KMS-11 (cell line): ENCODE data around the gene LYZL1.

ENCODE experiments used
- H2AFZ ChIP-seq: fragments of 200-600 bp; sonication (generic); 2 replicates; pipeline ENCODE4 v1.6.1; 2016; ENCODE audit warnings: antibody characterized with exemption, mixed run types, low read depth
- H3K27ac ChIP-seq: fragments of 200-600 bp; sonication (generic); 2 replicates; pipeline ENCODE4 v1.6.1; 2016; ENCODE audit warnings: mild to moderate bottlenecking, mixed run types
- H3K27me3 ChIP-seq: fragments of 200-600 bp; sonication (generic); 2 replicates; pipeline ENCODE4 v1.6.1; 2017; ENCODE audit warnings: mild to moderate bottlenecking, low read depth, mixed run types, moderate library complexity; ENCODE audit not compliant: insufficient read depth
- H3K36me3 ChIP-seq: fragments of 200-600 bp; sonication (generic); 2 replicates; pipeline ENCODE4 v1.6.1; 2017; ENCODE audit warnings: mild to moderate bottlenecking, mixed run types; ENCODE audit not compliant: insufficient read depth
- H3K4me1 ChIP-seq: fragments of 200-600 bp; sonication (generic); 2 replicates; pipeline ENCODE4 v1.6.1; 2016; ENCODE audit warnings: mild to moderate bottlenecking, low read depth, mixed run types; ENCODE audit not compliant: poor library complexity, severe bottlenecking
- H3K4me2 ChIP-seq: fragments of 200-600 bp; sonication (generic); 2 replicates; pipeline ENCODE4 v1.7.0; 2016; ENCODE audit warnings: mild to moderate bottlenecking, mixed run types
- H3K4me3 ChIP-seq: fragments of 200-600 bp; sonication (generic); IDR thresholded peaks from 2 replicates; pipeline ENCODE4 v1.6.1; 2017; ENCODE audit warnings: low read depth, low read length, mixed read lengths; ENCODE audit not compliant: insufficient read depth
- H3K79me2 ChIP-seq: fragments of 200-600 bp; sonication (generic); 2 replicates; pipeline ENCODE4 v1.6.1; 2016; ENCODE audit warnings: low read depth, mixed run types; ENCODE audit not compliant: insufficient read depth
- H3K9ac ChIP-seq: fragments of 200-600 bp; sonication (generic); 2 replicates; pipeline ENCODE4 v1.6.1; 2016; ENCODE audit warnings: mild to moderate bottlenecking, mixed run types
- H4K20me1 ChIP-seq: fragments of 200-600 bp; sonication (generic); 2 replicates; pipeline ENCODE4 v1.6.1; 2016; ENCODE audit warnings: mild to moderate bottlenecking, mixed run types; ENCODE audit not compliant: insufficient read depth
- CTCF ChIP-seq: fragments of 200-600 bp; sonication (generic); conservative IDR thresholded peaks from 2 replicates; pipeline ENCODE4 v1.6.1; 2017; ENCODE audit warnings: low read depth, mild to moderate bottlenecking, antibody characterized with exemption, low read length, moderate library complexity, mixed read lengths

LYZL1 gene

GRCh38 chr10:29253690-29254029 lies 35.2 kb upstream of the LYZL1 start:
- H3K4me3 ChIP-seq, result no peak overlapping the region

GRCh38 chr10:29254123-29255046 lies 34.5 kb upstream of the LYZL1 start:
- Histone ChIP-seq H3K27ac (no peak overlapping the region), H3K79me2 (no peaks in the 10 kb centered on the region), H3K27me3 (no peaks in the 10 kb centered on the region), H3K4me1 (no peaks in the 10 kb centered on the region), H3K36me3 (no peaks in the 10 kb centered on the region), H3K9ac (no peak overlapping the region), H3K4me2 (no peak overlapping the region), H3K4me3 (no peak overlapping the region), H2AFZ (no peak overlapping the region), H4K20me1 (no peaks in the 10 kb centered on the region)
- no peak for TF ChIP-seq CTCF

More at GRCh38 chr10:29253690-29254029, 35.2 kb upstream of the LYZL1 start:
- H3K27ac ChIP-seq, result no peak overlapping the region
- H3K4me1 ChIP-seq, result no peaks in the 10 kb centered on the region
- no peaks in the 10 kb centered on the region for H3K79me2 ChIP-seq
- TF ChIP-seq CTCF, result no peak
- no peaks in the 10 kb centered on the region for H3K36me3 ChIP-seq
- H2AFZ ChIP-seq, result no peak overlapping the region
- H3K27me3 ChIP-seq, result no peaks in the 10 kb centered on the region
- H4K20me1 ChIP-seq, result no peaks in the 10 kb centered on the region
- no peak overlapping the region for H3K9ac ChIP-seq
- no peak overlapping the region for H3K4me2 ChIP-seq

DNA sequence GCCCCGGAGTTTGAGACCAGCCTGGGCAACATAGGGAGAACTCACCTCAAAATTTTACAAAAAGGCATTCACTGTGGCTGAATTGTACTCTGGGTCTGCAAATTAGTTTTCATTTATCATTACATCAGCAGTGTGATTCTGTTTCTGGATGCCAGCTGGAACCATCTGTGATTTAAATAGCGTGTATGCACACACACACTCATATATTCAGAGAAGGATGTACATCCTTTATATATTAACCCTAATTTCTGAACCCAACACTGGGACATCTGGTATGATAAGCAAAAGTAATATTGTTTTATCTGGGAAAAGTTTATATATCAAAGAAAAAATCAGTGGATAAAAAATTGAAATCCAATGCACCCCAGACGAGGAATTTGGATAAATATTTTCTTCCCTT lies 33.8 kb upstream of the LYZL1 start:
- TF ChIP-seq CTCF, result no peak
- no peak overlapping the region for H3K4me3 ChIP-seq
- H3K79me2 ChIP-seq, result no peaks in the 10 kb centered on the region
- H3K27ac ChIP-seq, result no peak overlapping the region
- no peak overlapping the region for H3K4me2 ChIP-seq
- H3K36me3 ChIP-seq, result no peaks in the 10 kb centered on the region
- no peak overlapping the region for H2AFZ ChIP-seq
- no peaks in the 10 kb centered on the region for H3K27me3 ChIP-seq
- no peaks in the 10 kb centered on the region for H3K4me1 ChIP-seq
- H4K20me1 ChIP-seq, result no peaks in the 10 kb centered on the region
- H3K9ac ChIP-seq, result no peak overlapping the region

DNA sequence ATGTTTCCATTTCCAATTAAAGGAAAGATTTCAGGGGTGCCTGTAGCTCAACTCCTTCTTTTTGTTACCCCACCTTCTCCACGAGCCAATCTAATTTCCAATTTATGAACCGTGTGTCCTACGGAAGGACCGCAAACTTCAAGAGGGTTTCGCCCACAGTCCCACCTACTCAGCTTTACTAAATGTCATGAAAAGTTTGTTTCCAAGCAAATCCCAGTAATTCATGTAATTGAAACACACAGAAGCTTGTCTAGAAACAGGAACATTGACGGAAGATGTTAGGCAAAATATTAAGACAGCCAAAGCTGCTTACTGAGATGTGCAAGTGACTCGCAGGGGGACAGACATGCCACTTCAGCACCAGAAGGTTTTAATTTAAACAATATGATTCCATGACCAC lies 32.9 kb upstream of the LYZL1 start:
- Histone ChIP-seq H3K4me1 (no peaks in the 10 kb centered on the region), H2AFZ (no peak overlapping the region), H3K4me2 (no peak overlapping the region), H4K20me1 (no peaks in the 10 kb centered on the region), H3K9ac (no peak overlapping the region), H3K36me3 (no peaks in the 10 kb centered on the region), H3K27me3 (no peaks in the 10 kb centered on the region), H3K4me3 (no peak overlapping the region), H3K79me2 (no peaks in the 10 kb centered on the region), H3K27ac (no peak overlapping the region)
- TF ChIP-seq CTCF, result no peak
